ACHN (cell line): ENCODE results near the gene PMM2.
"Not testable (repeated sequence)": the region's sequence is repeated elsewhere in the genome, so short reads cannot be mapped to it uniquely, and the experiment has no call there.

Experiments used
- DNase-seq: peaks from one replicate; pipeline ENCODE4 v3.0.0-alpha.2; 2015
- in situ Hi-C: cut with HindIII; loops from 2 replicates; pipeline ENCODE4 v1.10.0; 2017; ENCODE audit warnings: low sequenced_read_pairs, low pct_ligation_motif_present, low pct_unique_long_range_greater_than_20kb

Gene PMM2

DNA sequence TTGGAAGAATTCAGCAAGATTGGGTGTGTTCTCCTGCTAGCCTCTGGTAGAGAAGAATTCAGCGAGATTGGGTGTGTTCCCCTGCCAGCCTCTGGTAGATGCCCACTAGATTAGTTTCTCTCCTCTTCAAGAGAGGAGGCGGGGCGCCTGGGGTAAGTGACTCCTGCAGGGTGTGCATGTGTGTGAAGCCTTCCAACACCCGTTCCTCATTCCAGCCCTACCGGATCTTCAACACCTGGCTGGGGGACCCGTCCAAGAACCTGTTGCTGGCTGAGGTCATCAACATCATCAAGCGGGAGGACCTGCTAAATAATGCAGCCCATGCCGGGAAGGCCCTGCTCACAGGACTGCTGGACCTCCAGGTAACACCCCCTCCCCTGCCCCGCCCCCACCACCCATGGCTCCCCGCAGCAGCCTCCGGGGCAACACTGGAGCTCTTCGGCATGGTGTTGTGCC lies 21.5 kb upstream of the PMM2 start:
- in situ Hi-C loops: no loop called here
- no peak for DNase-seq

DNA sequence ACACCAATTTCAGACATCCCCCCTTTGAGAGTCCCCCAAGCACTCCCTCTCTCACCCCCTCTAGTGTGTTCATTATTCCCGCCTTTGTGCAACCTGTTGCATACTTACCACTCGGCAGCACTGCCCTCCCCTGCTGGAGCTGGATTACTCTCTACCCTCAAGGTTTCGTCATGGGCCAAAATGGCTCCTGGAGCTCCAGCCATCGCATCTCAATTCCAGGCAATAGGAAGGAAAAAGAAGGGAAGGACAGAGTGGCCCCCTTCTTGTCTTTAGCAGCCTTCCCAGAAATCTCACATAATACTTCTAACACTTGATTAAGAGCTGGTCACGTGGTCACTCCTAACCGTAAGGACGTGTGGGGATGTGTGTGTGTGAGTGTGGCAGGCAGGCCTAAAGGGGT lies 20.4 kb upstream of the PMM2 start:
- DNase-seq: no peak
- in situ Hi-C loops: no loop called here

DNA sequence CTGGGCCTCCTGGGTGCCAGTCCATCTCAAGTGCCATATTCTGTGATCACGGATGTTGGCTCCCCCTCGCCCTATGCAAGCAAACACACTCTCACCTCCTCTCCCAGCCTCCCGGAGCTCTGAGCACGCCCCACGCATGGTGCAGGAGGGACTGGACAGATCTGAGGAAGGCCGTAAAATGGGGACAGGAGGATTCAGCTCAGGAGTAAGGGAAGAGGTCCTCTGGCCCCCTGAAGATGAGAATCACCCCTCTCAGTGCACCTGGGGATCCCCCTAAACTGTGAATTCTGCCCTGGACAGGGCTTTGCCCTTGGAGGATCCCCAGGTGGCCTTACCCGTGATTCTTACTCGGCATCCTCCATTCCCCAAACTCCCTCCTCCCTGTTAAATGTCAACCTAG lies 15.8 kb upstream of the PMM2 start:
- in situ Hi-C loops: no loop called here
- DNase-seq: no peak

DNA sequence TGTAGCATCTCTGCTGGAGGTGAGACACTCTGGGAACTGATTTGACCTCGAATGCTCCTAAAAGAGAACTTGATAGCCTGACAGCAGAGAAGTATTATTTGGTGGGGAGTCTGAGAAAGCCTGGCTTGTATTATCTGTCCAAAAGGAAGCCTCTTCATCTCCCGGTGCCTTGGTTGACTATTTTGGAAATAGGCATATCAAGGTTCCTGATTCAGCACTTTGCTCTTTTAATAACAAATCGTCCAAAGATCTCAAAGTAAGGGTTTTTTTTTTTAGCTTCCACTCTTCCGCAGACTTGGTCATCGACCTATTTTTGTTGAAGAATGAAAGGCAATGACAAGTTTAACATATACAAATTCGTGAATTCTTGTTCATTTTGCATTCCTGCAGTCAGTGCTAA lies 15.0 kb upstream of the PMM2 start:
- DNase-seq: no peak
- in situ Hi-C loops: no loop called here

DNA sequence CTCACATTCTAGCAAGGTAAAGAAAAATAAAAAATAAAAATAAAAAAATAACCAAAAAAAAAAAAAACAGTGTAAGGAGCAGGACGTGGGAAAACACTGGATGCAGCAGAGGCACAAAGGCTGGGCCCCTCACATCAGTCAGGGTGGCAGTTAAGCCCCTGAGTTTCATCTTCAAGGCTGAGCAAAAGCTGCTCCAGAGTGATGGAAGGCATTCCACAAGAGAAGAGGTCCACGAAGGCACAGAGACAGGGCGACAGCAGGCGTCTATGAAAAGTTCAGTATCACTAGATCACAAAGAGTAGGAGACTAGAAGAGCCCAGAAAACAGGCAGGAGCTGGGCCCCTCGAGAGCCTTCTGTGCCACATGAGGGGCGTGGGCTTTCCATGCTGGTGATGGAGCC lies 12.2 kb upstream of the PMM2 start:
- in situ Hi-C loops: no loop called here
- no peak for DNase-seq

DNA sequence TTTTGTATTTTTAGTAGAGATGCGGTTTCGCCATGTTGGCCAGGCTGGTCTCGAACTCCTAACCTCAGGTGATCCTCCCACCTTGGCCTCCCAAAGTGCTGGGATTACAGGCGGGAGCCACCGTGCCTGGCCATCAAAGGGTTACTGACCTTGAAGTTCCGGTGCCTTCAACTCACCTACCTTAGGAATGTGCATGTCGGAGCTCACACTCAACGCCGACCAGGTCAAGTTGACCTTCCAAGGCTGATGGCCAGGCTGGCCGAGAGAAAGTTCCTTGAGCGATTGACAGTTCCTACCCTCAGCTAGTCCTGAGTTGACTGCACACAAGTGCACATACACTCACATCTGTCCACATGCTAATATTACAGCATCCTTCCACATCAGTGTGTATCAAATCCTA lies 11.3 kb upstream of the PMM2 start:
- in situ Hi-C loops, DNase-seq: not testable (repeated sequence)

DNA sequence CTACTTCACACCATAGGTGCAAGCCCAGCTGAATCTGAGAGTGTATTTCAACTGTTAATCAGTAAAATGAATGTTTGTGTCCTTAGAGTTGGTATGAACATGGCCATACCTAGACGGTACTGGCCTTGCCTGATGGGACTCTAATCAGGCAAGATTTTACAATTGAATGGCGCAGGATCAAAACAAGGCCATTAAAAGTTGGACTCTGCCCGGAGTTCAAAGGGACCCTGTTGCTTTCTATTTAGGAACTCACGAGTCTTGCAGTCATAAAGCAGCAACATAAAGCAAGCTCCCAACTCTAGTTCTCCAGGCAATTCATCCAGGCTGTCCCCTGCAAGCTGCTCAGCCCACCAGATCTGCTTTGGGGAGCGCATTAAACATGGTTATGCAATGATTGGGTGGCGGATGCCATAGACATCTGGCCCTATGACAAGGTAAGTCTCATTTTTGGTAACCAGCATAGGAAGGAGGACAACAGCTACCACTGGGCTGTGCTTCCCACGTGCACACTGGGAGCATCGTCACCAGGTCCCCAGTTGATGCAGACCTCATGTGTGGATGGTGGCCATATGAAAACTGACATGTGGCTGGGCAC lies 9.0 kb upstream of the PMM2 start:
- in situ Hi-C loops: no loop called here
- DNase-seq: no peak

DNA sequence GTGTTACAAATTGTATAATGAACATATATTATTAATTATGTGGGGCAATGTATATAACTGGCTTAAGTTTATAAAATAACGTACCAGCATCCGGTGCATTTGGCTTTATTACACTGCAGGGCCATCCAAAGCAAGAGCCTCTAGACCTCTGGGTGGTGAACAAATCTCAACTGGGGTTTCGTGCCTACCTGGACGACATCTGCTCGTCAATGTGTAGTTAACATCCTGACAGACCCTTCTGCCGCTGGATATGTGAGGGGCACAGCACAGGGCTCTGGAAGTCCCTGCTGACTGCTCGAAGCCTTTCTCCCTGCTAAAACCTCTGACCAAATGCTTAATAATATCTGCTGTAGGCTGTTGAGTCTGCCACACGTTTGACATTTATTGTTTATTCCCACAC lies 2.5 kb upstream of the PMM2 start:
- in situ Hi-C loops: no loop called here
- DNase-seq: no peak

DNA sequence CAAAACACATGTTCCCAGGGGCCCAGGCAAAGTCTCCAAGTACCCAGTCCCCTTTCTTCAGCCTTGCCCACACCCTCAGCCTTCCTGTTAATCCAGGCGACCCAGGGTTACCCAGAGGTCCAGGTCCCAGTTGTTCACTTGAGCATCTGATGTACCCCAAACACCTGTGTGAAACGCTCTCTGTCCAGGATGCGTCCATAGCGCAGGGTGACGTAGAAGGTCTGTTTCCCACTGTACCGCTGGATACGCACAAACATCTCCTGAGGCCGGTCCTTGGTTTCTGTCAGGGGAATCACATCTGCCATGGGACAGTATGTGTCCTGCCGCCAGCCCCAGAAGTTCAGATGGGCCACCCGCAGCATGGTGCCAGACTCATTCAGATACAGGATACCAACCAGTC lies 1.8 kb upstream of the PMM2 start:
- no peak for DNase-seq
- in situ Hi-C loops: no loop called here

DNA sequence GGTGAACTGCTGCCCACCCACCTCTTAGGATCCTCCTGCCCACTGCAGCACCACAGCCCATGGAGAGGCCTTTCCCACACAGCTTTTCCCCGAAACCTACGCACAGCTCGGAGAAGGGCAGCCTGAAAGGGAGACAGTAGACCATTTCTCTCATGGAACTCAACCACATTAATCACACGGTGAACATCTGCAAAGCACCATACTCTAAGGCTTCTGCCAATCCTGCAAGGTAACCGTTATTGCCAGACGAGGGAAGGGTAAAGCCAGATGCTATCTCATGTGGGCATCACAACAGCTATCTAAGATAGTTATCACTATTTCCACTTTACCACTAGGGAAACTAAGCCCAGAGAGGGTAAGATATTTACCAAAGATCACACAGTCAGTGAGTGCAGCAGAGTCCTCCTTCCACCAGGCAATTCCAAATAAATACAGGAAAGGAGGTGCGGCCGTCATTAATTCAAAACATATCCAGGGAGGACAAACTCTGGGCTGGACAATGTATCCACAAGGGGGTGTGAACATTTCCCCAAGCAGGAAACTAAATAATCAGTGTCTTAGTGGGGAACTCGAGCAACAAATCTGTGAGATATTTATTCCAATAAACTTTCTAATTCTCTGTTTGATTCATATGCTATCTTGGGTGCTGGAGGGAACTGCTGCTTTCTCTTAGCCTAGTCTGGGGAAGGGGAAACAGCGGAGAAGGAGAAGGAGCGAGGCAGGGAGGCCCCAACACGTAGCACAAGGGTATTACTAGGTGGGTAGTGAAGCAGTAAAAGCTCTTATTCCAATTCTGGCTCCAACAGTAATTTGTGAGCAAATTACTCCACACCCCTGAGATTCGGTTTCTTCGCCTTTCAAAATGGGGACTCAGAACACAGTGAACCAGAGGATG lies 923 bp upstream of the PMM2 start:
- in situ Hi-C loops: no loop called here
- DNase-seq: peak; percentile 12

DNA sequence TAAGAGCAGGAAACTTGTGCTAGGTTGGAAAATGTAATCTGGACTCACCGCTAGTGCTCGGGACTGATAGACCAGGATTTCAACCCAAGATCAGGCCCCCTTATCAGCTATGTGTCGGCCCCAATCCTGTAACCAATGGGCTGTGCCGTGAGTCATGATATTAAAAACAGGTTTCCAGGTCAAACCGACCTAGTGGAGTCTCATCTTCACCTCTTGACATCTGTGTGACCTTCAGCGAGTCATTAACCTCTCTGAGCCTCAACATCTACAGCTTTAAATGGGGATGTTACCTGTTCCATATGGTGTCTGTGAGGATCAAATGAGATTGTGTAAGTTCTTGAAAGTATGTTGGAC lies 512 bp downstream of the PMM2 start:
- in situ Hi-C loops: no loop called here
- DNase-seq: no peak

DNA sequence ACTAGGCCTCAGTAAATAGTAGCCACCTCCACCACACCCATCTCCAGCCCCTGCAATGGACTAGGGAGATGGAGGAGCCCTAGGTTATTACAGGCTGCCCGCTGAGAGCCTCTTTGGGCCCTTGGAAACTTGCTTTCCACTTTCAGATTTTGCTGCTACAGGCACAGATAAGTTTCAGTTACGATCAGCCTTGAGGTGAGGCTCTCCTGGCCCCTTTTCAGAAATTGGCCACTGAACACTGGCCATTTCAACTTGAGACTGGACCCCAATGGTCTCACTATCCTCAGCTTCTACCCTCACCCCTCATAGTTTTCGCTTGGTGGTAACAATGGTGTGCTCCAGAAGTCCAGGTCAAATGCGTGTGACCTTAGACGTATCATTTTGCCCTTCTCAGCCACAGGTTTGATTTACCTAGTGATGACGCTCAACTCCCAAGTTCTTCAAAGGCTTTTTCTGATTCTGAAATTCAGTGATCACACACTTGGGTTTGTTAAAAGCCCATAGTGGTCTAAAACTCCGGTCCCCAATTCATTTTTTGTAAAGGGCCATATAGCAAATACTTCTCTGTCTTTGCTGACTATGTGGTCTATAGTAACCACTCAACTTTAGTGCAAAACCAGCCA lies 1.0 kb downstream of the PMM2 start:
- in situ Hi-C loops: no loop called here
- no peak for DNase-seq

DNA sequence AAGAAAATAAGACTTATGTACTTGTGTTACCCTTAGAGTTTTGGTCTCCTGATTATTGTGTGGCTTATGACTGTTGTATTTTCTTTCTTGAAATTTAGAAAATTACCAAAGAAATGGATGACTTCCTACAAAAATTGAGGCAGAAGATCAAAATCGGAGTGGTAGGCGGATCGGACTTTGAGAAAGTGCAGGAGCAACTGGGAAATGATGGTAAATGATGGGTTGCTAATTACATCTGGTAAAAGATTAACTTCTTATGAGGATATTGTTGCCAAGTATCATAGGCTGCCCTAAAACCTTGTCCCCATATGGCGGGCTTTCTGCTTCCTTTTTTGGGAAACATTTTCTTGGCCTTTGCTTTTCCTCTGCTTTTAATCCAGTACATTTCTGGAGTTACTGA lies 4.1 kb downstream of the PMM2 start:
- in situ Hi-C loops: no loop called here
- no peak for DNase-seq

DNA sequence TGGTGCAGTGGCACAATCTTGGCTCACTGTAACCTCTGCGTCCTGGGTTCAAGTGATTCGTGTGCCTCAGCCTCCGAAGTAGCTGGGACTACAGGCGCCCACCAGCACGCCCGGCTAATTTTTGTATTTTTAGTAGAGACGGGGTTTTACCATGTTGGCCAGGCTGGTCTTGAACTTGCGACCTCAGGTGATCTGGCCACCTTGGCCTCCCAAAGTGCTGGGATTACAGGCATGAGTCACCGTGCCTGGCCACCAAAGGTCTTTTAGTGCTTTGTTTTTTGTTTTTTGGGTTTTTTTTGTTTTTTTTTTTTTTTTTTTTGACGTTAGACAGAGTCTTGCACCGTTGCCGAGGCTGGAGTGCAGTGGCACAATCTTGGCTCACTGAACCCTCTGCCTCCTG lies 6.1 kb downstream of the PMM2 start:
- in situ Hi-C loops, DNase-seq: not testable (repeated sequence)

DNA sequence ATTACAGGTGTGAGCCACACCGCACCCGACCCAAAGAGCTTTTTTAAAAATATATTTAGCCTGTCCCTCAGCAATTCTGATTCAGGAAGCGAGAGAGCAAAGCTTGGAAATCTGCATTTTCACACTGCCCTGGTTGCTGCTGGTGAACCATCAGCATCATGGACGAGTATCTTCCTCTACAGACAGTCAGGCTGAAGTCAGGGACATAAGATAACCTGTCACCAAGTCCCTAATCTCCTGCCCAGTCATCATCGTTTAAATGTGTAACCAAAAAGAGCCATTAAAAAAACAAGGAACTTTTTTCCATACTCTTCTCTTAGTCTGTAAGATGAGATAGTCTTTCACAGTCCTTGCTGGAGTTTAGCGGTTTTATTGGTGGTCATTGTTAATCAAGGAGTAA lies 6.7 kb downstream of the PMM2 start:
- in situ Hi-C loops: no loop called here
- no peak for DNase-seq

DNA sequence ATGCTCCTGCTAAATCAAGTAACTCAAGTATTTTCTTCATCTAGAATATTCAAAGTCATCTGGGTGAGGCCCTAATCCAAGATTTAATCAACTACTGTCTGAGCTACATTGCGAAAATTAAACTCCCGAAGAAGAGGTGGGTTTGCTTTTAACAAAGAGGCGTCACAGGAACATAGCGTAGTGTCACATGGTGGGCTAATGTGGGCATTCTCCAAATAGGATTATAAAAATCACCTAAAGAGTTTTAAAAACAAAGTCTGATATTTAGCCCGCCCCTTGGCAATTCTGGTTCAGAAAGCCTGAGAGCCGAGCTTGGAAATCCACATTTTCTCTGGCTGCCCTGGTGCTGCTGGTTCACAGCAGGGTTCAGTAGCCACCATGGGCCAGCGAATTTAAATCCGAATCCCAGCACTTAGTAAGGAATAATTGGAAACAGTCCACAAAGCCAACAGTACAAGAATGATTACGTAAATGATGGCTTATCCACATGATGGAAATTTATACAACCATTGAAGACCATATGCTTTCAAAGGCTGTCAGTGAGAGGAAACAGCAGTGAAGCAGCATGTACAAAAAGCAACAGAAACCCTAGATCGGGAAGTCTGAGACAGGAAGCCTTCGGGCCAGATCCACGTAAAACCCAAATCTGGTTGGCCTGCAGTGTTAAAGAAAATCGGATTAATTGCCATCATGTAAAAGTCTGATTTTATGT lies 8.8 kb downstream of the PMM2 start:
- in situ Hi-C loops: no loop called here
- DNase-seq: no peak

DNA sequence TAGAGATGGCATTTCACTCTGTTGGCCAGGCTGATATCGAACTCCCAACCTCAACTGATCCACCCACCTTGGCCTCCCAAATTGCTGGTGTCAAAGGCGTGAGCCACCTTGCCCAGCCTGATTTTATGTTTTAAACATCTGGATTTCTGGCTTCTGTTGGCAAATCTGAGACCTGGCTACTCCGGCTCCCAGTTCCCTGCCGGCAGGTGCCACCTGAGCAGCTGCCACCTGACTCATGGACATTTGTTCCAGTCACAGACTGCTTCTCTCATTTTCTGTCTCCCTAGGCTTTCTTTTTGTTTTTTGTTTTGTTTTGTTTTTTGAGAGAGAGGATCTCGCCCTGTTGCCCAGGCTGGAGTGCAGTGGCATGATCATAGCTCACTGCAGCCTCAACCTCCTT lies 9.6 kb downstream of the PMM2 start:
- in situ Hi-C loops: no loop called here
- no peak for DNase-seq

DNA sequence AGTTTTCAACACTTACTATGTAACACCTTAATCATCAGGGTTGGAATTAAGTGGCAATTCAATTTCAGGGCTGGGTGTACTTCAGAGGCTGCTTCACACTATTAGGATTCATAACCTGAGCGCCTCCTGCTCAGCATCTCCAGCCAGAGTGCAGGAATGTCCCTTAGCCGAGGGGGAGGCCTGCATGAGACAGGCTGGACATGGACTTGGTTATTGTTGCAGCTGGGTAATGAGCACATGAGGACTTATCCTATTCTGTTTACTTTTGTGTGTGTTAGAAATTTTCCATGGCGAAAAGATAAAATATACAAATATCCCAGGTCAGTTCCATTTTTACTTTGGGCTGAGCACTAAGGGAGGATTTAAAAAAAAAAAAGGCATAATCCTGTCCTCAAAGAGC lies 10.4 kb downstream of the PMM2 start:
- in situ Hi-C loops: no loop called here
- no peak for DNase-seq

DNA sequence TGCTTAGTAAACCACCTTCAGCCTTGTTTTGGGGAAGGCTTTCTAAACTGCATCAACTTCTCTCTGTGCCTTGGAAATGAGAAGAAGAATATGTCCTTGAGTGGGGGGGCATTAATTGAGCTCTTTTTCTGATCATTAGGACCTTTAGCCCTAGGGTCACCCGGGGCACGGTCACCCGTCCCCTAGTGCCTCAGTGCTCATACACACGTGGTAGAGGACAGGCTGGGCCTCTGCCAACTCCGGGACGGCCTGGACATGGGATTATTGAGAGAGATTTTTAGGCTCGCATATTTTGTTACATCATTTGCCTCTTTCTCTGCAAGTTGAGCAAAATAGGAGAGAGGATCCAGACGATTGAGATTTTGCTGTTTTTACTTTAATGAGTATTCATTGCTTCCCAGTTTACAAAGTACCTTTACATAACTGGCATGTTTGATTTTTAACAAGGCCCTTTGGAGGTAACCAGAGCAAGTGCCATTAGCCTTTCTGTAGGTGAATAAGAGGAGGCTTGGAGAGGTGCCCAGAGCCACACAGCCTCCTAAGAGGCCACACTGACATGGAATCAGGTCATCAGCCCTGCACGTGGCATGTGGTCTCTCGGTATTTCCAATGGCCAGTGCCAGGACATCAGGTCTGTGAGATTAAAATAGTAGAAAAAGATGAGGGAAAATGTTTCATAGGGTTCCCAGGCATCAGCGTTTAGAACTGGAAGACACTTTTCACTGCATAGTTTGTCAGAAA lies 11.1 kb downstream of the PMM2 start:
- in situ Hi-C loops: no loop called here
- no peak for DNase-seq
